Vagina (tissue), 2 donors: ENCODE measurements around the gene MYCBPAP.

ENCODE experiments used
- CTCF ChIP-seq, 3 experiments: fragments of 450-650 bp in 2 of 3; fragments of 200-600 bp in 1 of 3; sonication (generic) in 1 of 3; IDR thresholded peaks; one replicate each; pipeline ENCODE4 v1.5.1; 2017 to 2019; ENCODE audit warnings: antibody characterized with exemption in 3 of 3, mild to moderate bottlenecking in 2 of 3, moderate library complexity in 2 of 3
- POLR2A ChIP-seq, 2 donors: fragments of 450-650 bp; IDR thresholded peaks; one replicate each; pipeline ENCODE4 v1.6.1; 2017; ENCODE audit warnings: antibody characterized with exemption in 2 of 2, mild to moderate bottlenecking in 2 of 2, moderate library complexity in 2 of 2
- POLR2AphosphoS5 ChIP-seq, 2 donors: sonication (generic); formaldehyde crosslinking; IDR thresholded peaks; one replicate each; pipeline ENCODE4 v1.9.0; 2017; ENCODE audit warnings: antibody characterized with exemption in 2 of 2, mild to moderate bottlenecking in 2 of 2, low read depth in 1 of 2; ENCODE audit not compliant: insufficient read depth in 1 of 2

- no peak for TF ChIP-seq CTCF (IDR thresholded peaks at IDR 0.05)
- no peak for TF ChIP-seq POLR2AphosphoS5 (IDR thresholded peaks at IDR 0.05; ENCODE audit: insufficient read depth in 1 of 2, low read depth in 1 of 2)
- no peak for TF ChIP-seq POLR2A (IDR thresholded peaks at IDR 0.05)
These were observed 41.0 kb upstream of the MYCBPAP start for GRCh38 chr17:50467114-50467854.
